HUES48 (cell line): ENCODE measurements around the gene MAPK8IP2.

Source experiments
- H3K27ac ChIP-seq: one replicate; pipeline ENCODE4 v1.7.0; 2013; ENCODE audit warnings: low read depth, low read length, inconsistent platforms
- H3K27me3 ChIP-seq: 2 replicates; pipeline ENCODE4 v1.6.1; 2013; ENCODE audit warnings: mild to moderate bottlenecking, low read length; ENCODE audit not compliant: control insufficient read depth, insufficient read depth
- H3K36me3 ChIP-seq: 2 replicates; pipeline ENCODE4 v1.6.1; 2013; ENCODE audit warnings: low read length; ENCODE audit not compliant: control insufficient read depth, insufficient read depth
- H3K4me1 ChIP-seq: 2 replicates; pipeline ENCODE4 v1.6.1; 2013; ENCODE audit warnings: mild to moderate bottlenecking, low read length; ENCODE audit not compliant: control insufficient read depth, insufficient read depth
- H3K4me3 ChIP-seq: 2 replicates; pipeline ENCODE4 v1.5.1; 2013; ENCODE audit warnings: mild to moderate bottlenecking, low read depth, low read length
- H3K9ac ChIP-seq: 2 replicates; pipeline ENCODE4 v1.6.1; 2013; ENCODE audit warnings: mild to moderate bottlenecking, low read depth, low read length, moderate library complexity
- H3K9me3 ChIP-seq: 2 replicates; pipeline ENCODE4 v1.6.1; 2013; ENCODE audit warnings: low read length; ENCODE audit not compliant: control insufficient read depth, insufficient read depth

Gene MAPK8IP2

GRCh38 chr22:50583294-50583861 lies 17.2 kb upstream of the MAPK8IP2 start:
- peak overlapping the region; percentile 7; the same call in 1 of the 2 replicates for H3K9ac ChIP-seq
- no peaks in the 10 kb centered on the region for H3K9me3 ChIP-seq
- H3K36me3 ChIP-seq, result peaks cover 27% of the 10 kb centered on the region
- H3K27me3 ChIP-seq, result no peaks in the 10 kb centered on the region
- peak overlapping the region; percentile 94 for H3K4me3 ChIP-seq
- H3K27ac ChIP-seq, result peak overlapping the region; percentile 44
- H3K4me1 ChIP-seq, result 0 out of 2 replicates have a peak, but pooled peaks cover 5% of the 10 kb centered on the region

GRCh38 chr22:50584106-50585096 lies 16.2 kb upstream of the MAPK8IP2 start:
- Histone ChIP-seq H3K27me3 (no peaks in the 10 kb centered on the region), H3K27ac (no peak overlapping the region), H3K9me3 (no peaks in the 10 kb centered on the region), H3K36me3 (peaks cover 17% of the 10 kb centered on the region), H3K9ac (no peak overlapping the region), H3K4me3 (no peak overlapping the region), H3K4me1 (0 out of 2 replicates have a peak, but pooled peaks cover 5% of the 10 kb centered on the region)

- no peak overlapping the region for H3K4me3 ChIP-seq
- 0 out of 2 replicates have a peak, but pooled peaks cover 5% of the 10 kb centered on the region for H3K4me1 ChIP-seq
- no peak overlapping the region for H3K27ac ChIP-seq
- H3K27me3 ChIP-seq, result no peaks in the 10 kb centered on the region
- peaks cover 9% of the 10 kb centered on the region for H3K36me3 ChIP-seq
- no peaks in the 10 kb centered on the region for H3K9me3 ChIP-seq
- no peak overlapping the region for H3K9ac ChIP-seq
Measured at GRCh38 chr22:50585238-50585637, 15.4 kb upstream of the MAPK8IP2 start.

- Histone ChIP-seq H3K27ac (no peak overlapping the region), H3K4me3 (no peak overlapping the region), H3K9me3 (no peaks in the 10 kb centered on the region), H3K4me1 (0 out of 2 replicates have a peak, but pooled peaks cover 5% of the 10 kb centered on the region), H3K27me3 (no peaks in the 10 kb centered on the region), H3K9ac (no peak overlapping the region), H3K36me3 (0 out of 2 replicates have a peak, but pooled peaks cover 5% of the 10 kb centered on the region)
Measured at GRCh38 chr22:50585781-50586180, 14.8 kb upstream of the MAPK8IP2 start.

GRCh38 chr22:50586416-50586815 lies 14.2 kb upstream of the MAPK8IP2 start:
- H3K9me3 ChIP-seq, result no peaks in the 10 kb centered on the region
- 0 out of 2 replicates have a peak, but pooled peaks cover 5% of the 10 kb centered on the region for H3K4me1 ChIP-seq
- no peak overlapping the region for H3K9ac ChIP-seq
- H3K27ac ChIP-seq, result no peak overlapping the region
- no peaks in the 10 kb centered on the region for H3K27me3 ChIP-seq
- H3K4me3 ChIP-seq, result no peak overlapping the region
- no peaks in the 10 kb centered on the region for H3K36me3 ChIP-seq

GRCh38 chr22:50587407-50587806 lies 13.2 kb upstream of the MAPK8IP2 start:
- H3K27me3 ChIP-seq, result no peaks in the 10 kb centered on the region
- H3K4me3 ChIP-seq, result no peak overlapping the region
- no peaks in the 10 kb centered on the region for H3K9me3 ChIP-seq
- no peak overlapping the region for H3K27ac ChIP-seq
- 0 out of 2 replicates have a peak, but pooled peaks cover 5% of the 10 kb centered on the region for H3K4me1 ChIP-seq
- no peak overlapping the region for H3K9ac ChIP-seq
- no peaks in the 10 kb centered on the region for H3K36me3 ChIP-seq

- Histone ChIP-seq H3K9me3 (no peaks in the 10 kb centered on the region), H3K36me3 (no peaks in the 10 kb centered on the region; the same call in 1 of the 2 replicates), H3K27ac (no peak overlapping the region), H3K9ac (no peak overlapping the region), H3K27me3 (peaks cover 27% of the 10 kb centered on the region), H3K4me3 (no peak overlapping the region), H3K4me1 (no peaks in the 10 kb centered on the region)
Measured at GRCh38 chr22:50595189-50595588, 5.4 kb upstream of the MAPK8IP2 start.

GRCh38 chr22:50597097-50597496 lies 3.5 kb upstream of the MAPK8IP2 start:
- Histone ChIP-seq H3K36me3 (no peaks in the 10 kb centered on the region; the same call in 1 of the 2 replicates), H3K9ac (no peak overlapping the region), H3K4me3 (no peak overlapping the region), H3K4me1 (no peaks in the 10 kb centered on the region), H3K27me3 (peaks cover 40% of the 10 kb centered on the region), H3K9me3 (no peaks in the 10 kb centered on the region), H3K27ac (no peak overlapping the region)

- peak overlapping the region; percentile 42; the same call in 1 of the 2 replicates for H3K4me3 ChIP-seq
- H3K4me1 ChIP-seq, result no peaks in the 10 kb centered on the region
- H3K27me3 ChIP-seq, result peaks cover 68% of the 10 kb centered on the region
Measured at GRCh38 chr22:50599816-50600455, 657 bp upstream of the MAPK8IP2 start.

GRCh38 chr22:50600967-50601668 lies 525 bp downstream of the MAPK8IP2 start:
- Histone ChIP-seq H3K27me3 (peaks cover 78% of the 10 kb centered on the region), H3K36me3 (no peaks in the 10 kb centered on the region), H3K9ac (no peak overlapping the region), H3K4me1 (no peaks in the 10 kb centered on the region), H3K27ac (no peak overlapping the region), H3K9me3 (no peaks in the 10 kb centered on the region), H3K4me3 (peak overlapping the region; percentile 43)

More at GRCh38 chr22:50599816-50600455, 657 bp upstream of the MAPK8IP2 start:
- Histone ChIP-seq H3K36me3 (no peaks in the 10 kb centered on the region; the same call in 1 of the 2 replicates), H3K9me3 (no peaks in the 10 kb centered on the region), H3K9ac (no peak overlapping the region), H3K27ac (no peak overlapping the region)
